Fibroblast of lung (primary cell): ENCODE measurements around the gene TRMT2B.

Experiments
- EZH2 ChIP-seq: IDR thresholded peaks from 2 replicates; pipeline ENCODE4 v1.5.1; 2012; ENCODE audit warnings: low read length, control low read depth, mild to moderate bottlenecking; ENCODE audit errors: missing control alignments
- TF ChIP-seq, protein P1 (sequence below), 2 donors: IDR thresholded peaks in 1 of 2; conservative IDR thresholded peaks in 1 of 2; 1 replicate in 1 of 2; 2 replicates in 1 of 2; pipeline ENCODE4 v1.5.1; 2011 to 2012; ENCODE audit warnings: low read length in 2 of 2, control low read depth in 1 of 2, inconsistent platforms in 1 of 2, low read depth in 1 of 2, mild to moderate bottlenecking in 1 of 2

DNA sequence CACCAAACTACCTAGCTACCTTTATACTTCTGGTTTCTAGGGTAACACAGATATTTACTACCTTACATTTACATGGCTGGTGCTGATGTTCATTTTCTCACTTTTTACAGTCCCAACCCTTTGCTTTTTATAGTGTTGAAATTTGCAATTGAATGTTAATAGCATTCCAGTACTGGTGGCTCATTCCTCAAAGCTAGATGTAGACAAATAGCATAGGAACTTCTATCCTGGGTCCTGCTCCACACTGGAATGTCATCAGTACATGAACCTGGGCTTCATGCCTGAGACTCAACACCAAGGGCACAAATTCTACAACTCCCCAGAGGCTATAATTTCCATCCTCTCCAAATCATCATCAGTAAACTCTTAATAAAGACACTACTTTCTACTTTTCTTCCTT is 10.3 kb upstream of the TRMT2B start:
- TF ChIP-seq, protein P1, sequence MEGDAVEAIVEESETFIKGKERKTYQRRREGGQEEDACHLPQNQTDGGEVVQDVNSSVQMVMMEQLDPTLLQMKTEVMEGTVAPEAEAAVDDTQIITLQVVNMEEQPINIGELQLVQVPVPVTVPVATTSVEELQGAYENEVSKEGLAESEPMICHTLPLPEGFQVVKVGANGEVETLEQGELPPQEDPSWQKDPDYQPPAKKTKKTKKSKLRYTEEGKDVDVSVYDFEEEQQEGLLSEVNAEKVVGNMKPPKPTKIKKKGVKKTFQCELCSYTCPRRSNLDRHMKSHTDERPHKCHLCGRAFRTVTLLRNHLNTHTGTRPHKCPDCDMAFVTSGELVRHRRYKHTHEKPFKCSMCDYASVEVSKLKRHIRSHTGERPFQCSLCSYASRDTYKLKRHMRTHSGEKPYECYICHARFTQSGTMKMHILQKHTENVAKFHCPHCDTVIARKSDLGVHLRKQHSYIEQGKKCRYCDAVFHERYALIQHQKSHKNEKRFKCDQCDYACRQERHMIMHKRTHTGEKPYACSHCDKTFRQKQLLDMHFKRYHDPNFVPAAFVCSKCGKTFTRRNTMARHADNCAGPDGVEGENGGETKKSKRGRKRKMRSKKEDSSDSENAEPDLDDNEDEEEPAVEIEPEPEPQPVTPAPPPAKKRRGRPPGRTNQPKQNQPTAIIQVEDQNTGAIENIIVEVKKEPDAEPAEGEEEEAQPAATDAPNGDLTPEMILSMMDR (conservative IDR thresholded peaks at IDR 0.05 in 1 of 2, IDR thresholded peaks at IDR 0.05 in 1 of 2; ENCODE audit: low read depth in 1 of 2, low read length in 2 of 2): no peak
- TF ChIP-seq EZH2: no peak
